Uterus (tissue), 2 donors: ENCODE results near the gene MIER2.

Experiments used
- POLR2A ChIP-seq, 2 donors: fragments of 450-650 bp; IDR thresholded peaks; one replicate each; pipeline ENCODE4 v1.6.1; 2016; ENCODE audit warnings: antibody characterized with exemption in 2 of 2, mild to moderate bottlenecking in 1 of 2, moderate library complexity in 1 of 2
- TF ChIP-seq, protein P1 (sequence below), 4 experiments: fragments of 200-600 bp in 2 of 4; fragments of 450-650 bp in 2 of 4; sonication (generic) in 2 of 4; IDR thresholded peaks; one replicate each; pipeline ENCODE4 v1.5.1; 2016 to 2019; ENCODE audit warnings: antibody characterized with exemption in 4 of 4, mild to moderate bottlenecking in 2 of 4, moderate library complexity in 1 of 4

DNA sequence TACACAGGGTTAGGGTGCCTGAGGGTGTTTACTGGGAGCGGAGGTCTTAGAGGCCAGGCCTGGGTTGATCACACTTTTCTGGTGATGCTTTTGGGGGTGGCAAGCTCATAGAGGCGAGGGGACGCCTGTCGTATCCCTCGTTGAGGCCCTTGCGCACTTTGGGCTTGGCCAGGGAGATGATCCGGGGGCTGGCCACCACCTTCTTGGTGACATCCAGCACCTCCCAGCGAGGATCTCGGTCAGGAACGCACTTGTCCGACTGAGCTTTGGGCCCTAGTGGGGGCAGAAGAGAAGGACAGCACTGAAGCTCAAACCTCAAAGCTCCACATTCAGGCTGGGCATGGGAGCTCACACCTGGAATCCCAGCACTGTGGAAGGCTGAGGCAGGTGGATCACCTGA is 17.6 kb upstream of the MIER2 start:
- TF ChIP-seq, protein P1, sequence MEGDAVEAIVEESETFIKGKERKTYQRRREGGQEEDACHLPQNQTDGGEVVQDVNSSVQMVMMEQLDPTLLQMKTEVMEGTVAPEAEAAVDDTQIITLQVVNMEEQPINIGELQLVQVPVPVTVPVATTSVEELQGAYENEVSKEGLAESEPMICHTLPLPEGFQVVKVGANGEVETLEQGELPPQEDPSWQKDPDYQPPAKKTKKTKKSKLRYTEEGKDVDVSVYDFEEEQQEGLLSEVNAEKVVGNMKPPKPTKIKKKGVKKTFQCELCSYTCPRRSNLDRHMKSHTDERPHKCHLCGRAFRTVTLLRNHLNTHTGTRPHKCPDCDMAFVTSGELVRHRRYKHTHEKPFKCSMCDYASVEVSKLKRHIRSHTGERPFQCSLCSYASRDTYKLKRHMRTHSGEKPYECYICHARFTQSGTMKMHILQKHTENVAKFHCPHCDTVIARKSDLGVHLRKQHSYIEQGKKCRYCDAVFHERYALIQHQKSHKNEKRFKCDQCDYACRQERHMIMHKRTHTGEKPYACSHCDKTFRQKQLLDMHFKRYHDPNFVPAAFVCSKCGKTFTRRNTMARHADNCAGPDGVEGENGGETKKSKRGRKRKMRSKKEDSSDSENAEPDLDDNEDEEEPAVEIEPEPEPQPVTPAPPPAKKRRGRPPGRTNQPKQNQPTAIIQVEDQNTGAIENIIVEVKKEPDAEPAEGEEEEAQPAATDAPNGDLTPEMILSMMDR (IDR thresholded peaks at IDR 0.05): no peak
- no peak for TF ChIP-seq POLR2A (IDR thresholded peaks at IDR 0.05)
